Measurements from ENCODE around the gene GJC1.
A peak's percentile ranks its signal among the peaks of the same experiment; 100 is the strongest.

The GJC1 gene

DNA sequence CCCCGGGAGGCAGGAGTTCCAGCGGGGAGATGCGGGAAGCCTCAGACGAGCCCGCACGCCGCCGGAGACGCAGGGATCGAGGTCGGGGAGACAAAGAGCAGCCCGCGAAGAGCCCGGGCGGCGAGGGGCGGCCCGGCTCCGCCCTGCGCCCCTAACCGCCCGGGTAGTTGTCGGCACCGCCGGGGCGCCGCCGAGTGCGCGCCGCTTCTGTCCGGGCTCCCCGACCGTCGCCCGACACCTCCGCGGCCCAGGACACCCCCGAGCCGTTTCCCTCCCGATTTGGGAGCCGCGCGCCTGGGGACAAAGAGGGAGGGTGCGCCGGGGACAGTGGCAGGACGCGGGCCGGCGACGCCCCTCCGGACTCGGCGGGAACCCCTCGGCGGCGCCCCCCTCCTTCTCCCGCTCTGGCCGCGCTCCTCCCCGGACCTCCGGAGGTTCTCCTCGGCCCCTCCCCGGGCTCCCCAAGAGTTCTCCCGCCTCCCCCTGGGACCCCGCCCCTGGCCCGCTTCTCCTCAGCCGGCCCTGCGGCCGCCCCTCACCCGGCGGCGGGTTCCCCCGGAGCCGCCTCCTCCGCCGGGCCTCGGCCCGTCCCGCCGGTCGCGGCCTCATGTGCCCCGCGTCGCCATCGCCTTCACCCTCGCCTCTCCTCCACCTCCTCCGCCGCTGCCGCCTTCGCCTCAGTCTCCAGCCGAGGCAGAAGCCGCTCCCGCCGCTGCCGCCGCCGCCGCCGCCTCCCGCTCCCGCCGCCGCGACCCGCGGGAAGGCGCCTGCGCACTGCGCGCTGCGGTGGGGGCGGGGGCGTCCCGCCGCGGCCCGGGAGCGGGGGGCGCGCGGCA, at the start of gene GJC1:
Gene GJC1 (minus strand): TSS at position 765 of the 836 bp plus-strand sequence. CDS start 24,470 bp downstream, outside the sequence.
- DNase-seq (ENCODE audit: low read depth in 2 of 2) = peak; percentile 28 to 38
- H3K4me3 ChIP-seq (replicated peaks in 1 of 2; ENCODE audit: low read depth in 2 of 2, low read length in 2 of 2) = peak within 1 kb of the TSS; percentile 69 to 78
- TF ChIP-seq, protein P1, sequence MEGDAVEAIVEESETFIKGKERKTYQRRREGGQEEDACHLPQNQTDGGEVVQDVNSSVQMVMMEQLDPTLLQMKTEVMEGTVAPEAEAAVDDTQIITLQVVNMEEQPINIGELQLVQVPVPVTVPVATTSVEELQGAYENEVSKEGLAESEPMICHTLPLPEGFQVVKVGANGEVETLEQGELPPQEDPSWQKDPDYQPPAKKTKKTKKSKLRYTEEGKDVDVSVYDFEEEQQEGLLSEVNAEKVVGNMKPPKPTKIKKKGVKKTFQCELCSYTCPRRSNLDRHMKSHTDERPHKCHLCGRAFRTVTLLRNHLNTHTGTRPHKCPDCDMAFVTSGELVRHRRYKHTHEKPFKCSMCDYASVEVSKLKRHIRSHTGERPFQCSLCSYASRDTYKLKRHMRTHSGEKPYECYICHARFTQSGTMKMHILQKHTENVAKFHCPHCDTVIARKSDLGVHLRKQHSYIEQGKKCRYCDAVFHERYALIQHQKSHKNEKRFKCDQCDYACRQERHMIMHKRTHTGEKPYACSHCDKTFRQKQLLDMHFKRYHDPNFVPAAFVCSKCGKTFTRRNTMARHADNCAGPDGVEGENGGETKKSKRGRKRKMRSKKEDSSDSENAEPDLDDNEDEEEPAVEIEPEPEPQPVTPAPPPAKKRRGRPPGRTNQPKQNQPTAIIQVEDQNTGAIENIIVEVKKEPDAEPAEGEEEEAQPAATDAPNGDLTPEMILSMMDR (IDR thresholded peaks at IDR 0.05; ENCODE audit: low read depth, low read length) = no peak

- no peak overlapping the region for H3K4me3 ChIP-seq (replicated peaks in 1 of 2; ENCODE audit: low read depth in 2 of 2, low read length in 2 of 2)
- no peak for DNase-seq (ENCODE audit: low read depth in 2 of 2)
- TF ChIP-seq, protein P1 (IDR thresholded peaks at IDR 0.05; ENCODE audit: low read depth, low read length) = no peak
Observed at GRCh38 chr17:44879376-44879775, 49.3 kb upstream of the GJC1 start.

GRCh38 chr17:44878627-44879221, 48.6 kb upstream of the GJC1 start:
- TF ChIP-seq, protein P1 (IDR thresholded peaks at IDR 0.05; ENCODE audit: low read depth, low read length) = peak; percentile 58
- DNase-seq (ENCODE audit: low read depth in 2 of 2) = peak; percentile 54 to 55
- H3K4me3 ChIP-seq (replicated peaks in 1 of 2; ENCODE audit: low read depth in 2 of 2, low read length in 2 of 2) = no peak overlapping the region

GRCh38 chr17:44877121-44877520, 47.0 kb upstream of the GJC1 start:
- no peak for DNase-seq (ENCODE audit: low read depth in 2 of 2)
- TF ChIP-seq, protein P1 (IDR thresholded peaks at IDR 0.05; ENCODE audit: low read depth, low read length) = no peak

GRCh38 chr17:44875761-44876160, 45.7 kb upstream of the GJC1 start:
- TF ChIP-seq, protein P1 (IDR thresholded peaks at IDR 0.05; ENCODE audit: low read depth, low read length) = no peak
- H3K4me3 ChIP-seq (replicated peaks in 1 of 2; ENCODE audit: low read depth in 2 of 2, low read length in 2 of 2) = no peak overlapping the region
- no peak for DNase-seq (ENCODE audit: low read depth in 2 of 2)

More at GRCh38 chr17:44877121-44877520, 47.0 kb upstream of the GJC1 start:
- H3K4me3 ChIP-seq (replicated peaks in 1 of 2; ENCODE audit: low read depth in 2 of 2, low read length in 2 of 2) = no peak overlapping the region

DNA sequence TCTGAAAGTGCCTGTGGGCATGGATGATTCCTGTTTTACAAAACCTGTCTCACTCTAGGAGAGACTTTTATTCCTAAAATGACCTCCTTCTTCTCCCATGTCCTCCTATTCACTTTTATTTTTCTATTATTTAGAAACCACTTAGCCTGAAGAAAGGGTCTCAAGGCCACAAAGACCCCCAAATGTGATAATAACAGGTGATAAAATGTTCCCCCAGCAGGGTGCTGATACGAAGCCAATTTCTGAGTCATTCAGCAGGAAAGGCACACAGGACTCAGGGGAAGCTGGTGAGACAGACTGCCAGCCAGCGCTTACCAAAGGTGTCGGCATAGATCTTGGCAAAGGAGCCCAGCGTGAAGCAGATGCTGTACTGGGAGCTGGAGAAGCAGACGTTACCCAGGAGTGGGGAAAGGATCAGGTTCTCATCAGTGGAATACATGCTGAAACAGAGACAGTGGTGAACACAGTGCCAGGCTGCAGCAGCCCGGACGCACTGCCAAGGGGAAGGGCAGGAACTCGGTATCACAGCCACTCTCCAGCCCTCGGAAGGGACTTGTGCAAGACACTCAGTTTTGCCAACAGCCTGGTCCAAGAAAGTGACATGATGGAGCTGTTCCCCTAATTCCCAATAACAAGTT, 42.2 kb upstream of the GJC1 start:
- no peak overlapping the region for H3K4me3 ChIP-seq (replicated peaks in 1 of 2; ENCODE audit: low read depth in 2 of 2, low read length in 2 of 2)
- DNase-seq (ENCODE audit: low read depth in 2 of 2) = peak in 1 of 2 donors; percentile 39
- TF ChIP-seq, protein P1 (IDR thresholded peaks at IDR 0.05; ENCODE audit: low read depth, low read length) = no peak
